ENCODE measurements around the gene MEGF8. TPM values are rescaled to one million over a fixed set of nuclear protein-coding genes. Genes with fewer than 3 reads are reported as not detected.
A peak's percentile ranks its signal among the peaks of the same experiment; 100 is the strongest.

Gene MEGF8, protein sequence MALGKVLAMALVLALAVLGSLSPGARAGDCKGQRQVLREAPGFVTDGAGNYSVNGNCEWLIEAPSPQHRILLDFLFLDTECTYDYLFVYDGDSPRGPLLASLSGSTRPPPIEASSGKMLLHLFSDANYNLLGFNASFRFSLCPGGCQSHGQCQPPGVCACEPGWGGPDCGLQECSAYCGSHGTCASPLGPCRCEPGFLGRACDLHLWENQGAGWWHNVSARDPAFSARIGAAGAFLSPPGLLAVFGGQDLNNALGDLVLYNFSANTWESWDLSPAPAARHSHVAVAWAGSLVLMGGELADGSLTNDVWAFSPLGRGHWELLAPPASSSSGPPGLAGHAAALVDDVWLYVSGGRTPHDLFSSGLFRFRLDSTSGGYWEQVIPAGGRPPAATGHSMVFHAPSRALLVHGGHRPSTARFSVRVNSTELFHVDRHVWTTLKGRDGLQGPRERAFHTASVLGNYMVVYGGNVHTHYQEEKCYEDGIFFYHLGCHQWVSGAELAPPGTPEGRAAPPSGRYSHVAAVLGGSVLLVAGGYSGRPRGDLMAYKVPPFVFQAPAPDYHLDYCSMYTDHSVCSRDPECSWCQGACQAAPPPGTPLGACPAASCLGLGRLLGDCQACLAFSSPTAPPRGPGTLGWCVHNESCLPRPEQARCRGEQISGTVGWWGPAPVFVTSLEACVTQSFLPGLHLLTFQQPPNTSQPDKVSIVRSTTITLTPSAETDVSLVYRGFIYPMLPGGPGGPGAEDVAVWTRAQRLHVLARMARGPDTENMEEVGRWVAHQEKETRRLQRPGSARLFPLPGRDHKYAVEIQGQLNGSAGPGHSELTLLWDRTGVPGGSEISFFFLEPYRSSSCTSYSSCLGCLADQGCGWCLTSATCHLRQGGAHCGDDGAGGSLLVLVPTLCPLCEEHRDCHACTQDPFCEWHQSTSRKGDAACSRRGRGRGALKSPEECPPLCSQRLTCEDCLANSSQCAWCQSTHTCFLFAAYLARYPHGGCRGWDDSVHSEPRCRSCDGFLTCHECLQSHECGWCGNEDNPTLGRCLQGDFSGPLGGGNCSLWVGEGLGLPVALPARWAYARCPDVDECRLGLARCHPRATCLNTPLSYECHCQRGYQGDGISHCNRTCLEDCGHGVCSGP (N-terminal part only)
- 10 to 100 TPM; 14.5 to 21.7 TPM for total RNA-seq
- 1 to 10 TPM; 6.0 to 7.6 TPM for polyA plus RNA-seq
- long read RNA-seq, donor 1, result 0 reads
- long read RNA-seq, donor 2, result 0 reads
- long read RNA-seq, donor 3, result 0 reads
- long read RNA-seq, donor 4, partial matches to known transcripts, result 0 of 1 reads
- long read RNA-seq, donor 4, other reads (novel, unspliced or antisense), result 0 of 1 reads
- long read RNA-seq, donor 5, partial matches to known transcripts, result 29 of 29 reads
- long read RNA-seq, donor 5, other reads (novel, unspliced or antisense), result 0 of 29 reads

DNA sequence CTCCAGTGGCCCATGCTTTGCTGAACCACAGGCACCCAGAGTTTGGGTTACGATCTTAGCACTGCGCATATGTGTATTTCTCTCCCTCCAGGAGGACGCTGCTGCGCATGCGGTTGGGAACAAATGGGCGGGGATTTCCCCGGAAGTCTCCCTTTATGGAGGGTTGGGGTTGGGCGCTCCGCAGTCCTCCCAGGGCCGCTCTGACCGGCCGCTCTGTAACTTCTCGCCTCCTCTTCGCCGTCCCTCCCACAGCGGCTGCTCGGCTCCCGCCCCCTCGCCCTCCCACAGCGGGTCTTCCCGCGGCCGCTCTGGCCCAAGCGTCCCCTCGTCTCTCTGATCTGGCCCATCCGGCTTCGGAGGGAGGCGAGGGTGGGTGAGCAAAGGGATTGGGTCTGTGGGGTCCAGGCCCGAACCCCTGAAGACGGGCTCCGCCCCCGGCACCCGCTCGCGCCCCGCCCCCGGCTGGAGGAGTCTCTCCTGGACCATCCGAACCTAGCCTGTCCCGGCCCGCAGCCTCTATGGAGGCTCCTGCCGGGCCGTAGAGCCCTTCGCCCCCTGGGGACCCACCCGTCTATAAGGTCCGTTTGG lies at the start of gene MEGF8:
Gene MEGF8 (plus strand): TSS at position 328 of the 588 bp plus-strand sequence. CDS start 609 bp downstream, outside the sequence.
- peak; percentile 99 to 100 (median 99) for DNase-seq
- peak within 1 kb of the TSS; percentile 76 to 87 for H3K9ac ChIP-seq (ENCODE audit: insufficient read depth in 1 of 2, low read length in 2 of 2)
- peak within 1 kb of the TSS; percentile 57 to 61 for H3K27ac ChIP-seq (ENCODE audit: low read depth in 1 of 2, low read length in 1 of 2)
- H3K4me1 ChIP-seq (ENCODE audit: control insufficient read depth in 5 of 5, insufficient read depth in 5 of 5, low read length in 5 of 5), result peaks cover 0 to 21% (median 15%) of the 10 kb centered on the region in 5 donors
- H3K36me3 ChIP-seq (ENCODE audit: control insufficient read depth in 4 of 4, insufficient read depth in 4 of 4, low read length in 4 of 4), result no peaks in the 10 kb centered on the region
- H3K27me3 ChIP-seq (ENCODE audit: control insufficient read depth in 3 of 3, insufficient read depth in 3 of 3, low read length in 2 of 3), result peaks cover 7 to 21% (median 20%) of the 10 kb centered on the region in 3 donors
- peak within 1 kb of the TSS; percentile 79 for H3K4me3 ChIP-seq
- H3K9me3 ChIP-seq (ENCODE audit: control insufficient read depth in 4 of 4, insufficient read depth in 3 of 4, low read length in 3 of 4), result peaks cover 0 to 2% (median 0%) of the 10 kb centered on the region in 4 donors
- ATAC-seq (ENCODE audit: insufficient read depth, low FRiP score), result peak; percentile 98
- TF ChIP-seq, protein P1, sequence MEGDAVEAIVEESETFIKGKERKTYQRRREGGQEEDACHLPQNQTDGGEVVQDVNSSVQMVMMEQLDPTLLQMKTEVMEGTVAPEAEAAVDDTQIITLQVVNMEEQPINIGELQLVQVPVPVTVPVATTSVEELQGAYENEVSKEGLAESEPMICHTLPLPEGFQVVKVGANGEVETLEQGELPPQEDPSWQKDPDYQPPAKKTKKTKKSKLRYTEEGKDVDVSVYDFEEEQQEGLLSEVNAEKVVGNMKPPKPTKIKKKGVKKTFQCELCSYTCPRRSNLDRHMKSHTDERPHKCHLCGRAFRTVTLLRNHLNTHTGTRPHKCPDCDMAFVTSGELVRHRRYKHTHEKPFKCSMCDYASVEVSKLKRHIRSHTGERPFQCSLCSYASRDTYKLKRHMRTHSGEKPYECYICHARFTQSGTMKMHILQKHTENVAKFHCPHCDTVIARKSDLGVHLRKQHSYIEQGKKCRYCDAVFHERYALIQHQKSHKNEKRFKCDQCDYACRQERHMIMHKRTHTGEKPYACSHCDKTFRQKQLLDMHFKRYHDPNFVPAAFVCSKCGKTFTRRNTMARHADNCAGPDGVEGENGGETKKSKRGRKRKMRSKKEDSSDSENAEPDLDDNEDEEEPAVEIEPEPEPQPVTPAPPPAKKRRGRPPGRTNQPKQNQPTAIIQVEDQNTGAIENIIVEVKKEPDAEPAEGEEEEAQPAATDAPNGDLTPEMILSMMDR (IDR thresholded peaks at IDR 0.05; ENCODE audit: control extremely low read depth, extremely low read depth), result peak; percentile 81
- 0% methylated on average over 44 to 45 of the region's 45 CpGs for WGBS, 2 donors

DNA sequence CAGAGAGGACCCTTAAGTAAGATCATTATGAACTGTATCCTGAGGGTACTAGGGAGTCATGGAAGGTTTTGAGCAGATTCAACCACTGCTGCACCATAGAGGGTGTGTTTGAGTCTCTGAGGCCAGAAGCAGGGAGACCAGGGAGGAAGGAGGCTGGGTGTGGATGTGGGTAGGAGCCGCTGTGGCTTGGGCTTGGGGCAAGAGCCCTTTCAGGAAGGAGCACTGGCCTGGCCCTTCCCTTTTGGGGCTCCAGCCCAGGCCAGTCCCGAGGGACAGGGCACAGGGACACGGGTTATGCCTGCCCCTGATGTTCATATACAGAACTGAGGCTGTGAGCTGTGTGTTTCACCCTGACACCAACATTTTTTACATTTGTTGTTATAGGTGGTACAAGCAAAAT lies 49.2 kb upstream of the MEGF8 start:
- TF ChIP-seq, protein P1 (IDR thresholded peaks at IDR 0.05; ENCODE audit: control extremely low read depth, extremely low read depth), result no peak
- H3K4me3 ChIP-seq, result no peak overlapping the region
- H3K36me3 ChIP-seq (ENCODE audit: control insufficient read depth in 4 of 4, insufficient read depth in 4 of 4, low read length in 4 of 4), result peaks cover 4 to 34% (median 19%) of the 10 kb centered on the region in 4 donors
- peaks cover 11 to 29% (median 15%) of the 10 kb centered on the region in 5 donors for H3K4me1 ChIP-seq (ENCODE audit: control insufficient read depth in 5 of 5, insufficient read depth in 5 of 5, low read length in 5 of 5)
- H3K9ac ChIP-seq (ENCODE audit: insufficient read depth in 1 of 2, low read length in 2 of 2), result no peak overlapping the region
- WGBS, 2 donors, result 38 to 42% methylated on average over 3 of the region's 3 CpGs
- peak overlapping the region in 1 of 2 donors; percentile 15 for H3K27ac ChIP-seq (ENCODE audit: low read depth in 1 of 2, low read length in 1 of 2)
- no peak for ATAC-seq (ENCODE audit: insufficient read depth, low FRiP score)
- no peaks in the 10 kb centered on the region for H3K9me3 ChIP-seq (ENCODE audit: control insufficient read depth in 4 of 4, insufficient read depth in 3 of 4, low read length in 3 of 4)
- no peak for DNase-seq
- no peaks in the 10 kb centered on the region for H3K27me3 ChIP-seq (ENCODE audit: control insufficient read depth in 3 of 3, insufficient read depth in 3 of 3, low read length in 2 of 3)

DNA sequence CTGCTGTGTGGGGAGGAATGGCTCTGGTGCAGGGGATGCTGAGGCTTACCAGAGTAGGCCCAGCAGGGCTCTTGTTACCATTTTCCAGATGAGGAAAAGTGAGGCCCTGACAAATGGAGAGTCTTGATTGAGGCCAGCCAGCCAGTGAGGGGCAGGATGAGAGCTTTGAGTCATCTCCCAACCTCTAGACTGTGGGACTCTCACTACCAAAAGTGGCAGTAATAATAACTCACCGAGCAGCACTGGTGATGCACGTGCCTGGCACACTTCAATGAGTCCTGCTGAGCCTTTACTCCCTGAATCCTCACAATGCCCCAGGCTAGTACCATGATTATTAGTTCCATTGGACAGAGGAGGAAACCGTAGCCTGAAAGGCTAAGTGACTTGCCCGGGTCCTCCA lies 48.6 kb upstream of the MEGF8 start:
- H3K4me1 ChIP-seq (ENCODE audit: control insufficient read depth in 5 of 5, insufficient read depth in 5 of 5, low read length in 5 of 5), result peaks cover 13 to 34% (median 20%) of the 10 kb centered on the region in 5 donors
- no peak overlapping the region for H3K27ac ChIP-seq (ENCODE audit: low read depth in 1 of 2, low read length in 1 of 2)
- H3K9ac ChIP-seq (ENCODE audit: insufficient read depth in 1 of 2, low read length in 2 of 2), result no peak overlapping the region
- WGBS, 2 donors, result 89 to 92% methylated on average over 4 of the region's 4 CpGs
- TF ChIP-seq, protein P1 (IDR thresholded peaks at IDR 0.05; ENCODE audit: control extremely low read depth, extremely low read depth), result no peak
- H3K9me3 ChIP-seq (ENCODE audit: control insufficient read depth in 4 of 4, insufficient read depth in 3 of 4, low read length in 3 of 4), result no peaks in the 10 kb centered on the region
- DNase-seq (no peak), ATAC-seq (ENCODE audit: insufficient read depth, low FRiP score) (no peak)
- H3K36me3 ChIP-seq (ENCODE audit: control insufficient read depth in 4 of 4, insufficient read depth in 4 of 4, low read length in 4 of 4), result peaks cover 4 to 32% (median 19%) of the 10 kb centered on the region in 4 donors
- H3K4me3 ChIP-seq, result no peak overlapping the region
- H3K27me3 ChIP-seq (ENCODE audit: control insufficient read depth in 3 of 3, insufficient read depth in 3 of 3, low read length in 2 of 3), result no peaks in the 10 kb centered on the region

Measured in lung (tissue), 16 donors.